Colon (tissue), 2 donors: ENCODE results near the gene PCSK6.
"Not testable (repeated sequence)": the region's sequence is repeated elsewhere in the genome, so short reads cannot be mapped to it uniquely, and the experiment has no call there.

Source experiments
- FAIRE-seq: peaks from 2 replicates; lab custom pipeline; 2012; peaks lifted over from hg19 to GRCh38; lab: Jason Lieb, UNC
- donor health status: control.
- donor health status: control.

The PCSK6 gene

GRCh38 chr15:101307897-101308603, 181.5 kb downstream of the PCSK6 start:
- FAIRE-seq = no peak

- FAIRE-seq = no peak
These were observed 182.2 kb downstream of the PCSK6 start for GRCh38 chr15:101307048-101307896.

- no peak for FAIRE-seq
These were observed 183.0 kb downstream of the PCSK6 start for GRCh38 chr15:101306341-101307047.

GRCh38 chr15:101305820-101306255, 183.7 kb downstream of the PCSK6 start:
- FAIRE-seq = no peak

GRCh38 chr15:101303408-101303807, 186.1 kb downstream of the PCSK6 start:
- no peak for FAIRE-seq

- no peak for FAIRE-seq
These were observed 192.8 kb downstream of the PCSK6 start for GRCh38 chr15:101296418-101297405.

- no peak for FAIRE-seq
These were observed 193.8 kb downstream of the PCSK6 start for GRCh38 chr15:101295607-101296161.

- FAIRE-seq = no peak
These were observed 194.5 kb downstream of the PCSK6 start, which contains the start of gene SNRPA1 for GRCh38 chr15:101294731-101295606. TSS of gene SNRPA1 (minus strand) at chr15:101295248. CDS start at chr15:101295178, 70 bp downstream.

- no peak for FAIRE-seq
These were observed 196.4 kb downstream of the PCSK6 start for GRCh38 chr15:101293122-101293521.

GRCh38 chr15:101288905-101289513, 200.5 kb downstream of the PCSK6 start:
- no peak for FAIRE-seq

- not testable (repeated sequence) for FAIRE-seq
These were observed 202.2 kb downstream of the PCSK6 start for GRCh38 chr15:101287342-101287741.

GRCh38 chr15:101286471-101287114, 202.9 kb downstream of the PCSK6 start:
- no peak for FAIRE-seq

GRCh38 chr15:101283931-101284330, 205.6 kb downstream of the PCSK6 start:
- no peak for FAIRE-seq

- FAIRE-seq = no peak
These were observed 209.5 kb downstream of the PCSK6 start for GRCh38 chr15:101280007-101280406.

- no peak for FAIRE-seq
These were observed 211.5 kb downstream of the PCSK6 start for GRCh38 chr15:101277943-101278564.

- FAIRE-seq = no peak
These were observed 212.3 kb downstream of the PCSK6 start, which contains the start of gene SELENOS for GRCh38 chr15:101277038-101277822. TSS of gene SELENOS (minus strand) at chr15:101277485. CDS start at chr15:101277417, 68 bp downstream.

- no peak for FAIRE-seq
These were observed 212.9 kb downstream of the PCSK6 start for GRCh38 chr15:101276501-101277037.
